Measurements from ENCODE around the gene PCSK6.
"Not testable (repeated sequence)": the region's sequence is repeated elsewhere in the genome, so short reads cannot be mapped to it uniquely, and the experiment has no call there.

The PCSK6 gene

GRCh38 chr15:101306341-101307047 is 183.0 kb downstream of the PCSK6 start:
- no peak for DNase-seq

- no peak for DNase-seq
Observed at GRCh38 chr15:101305820-101306255, 183.7 kb downstream of the PCSK6 start.

- no peak for DNase-seq
Observed at GRCh38 chr15:101303408-101303807, 186.1 kb downstream of the PCSK6 start.

- DNase-seq = no peak
Observed at GRCh38 chr15:101296418-101297405, 192.8 kb downstream of the PCSK6 start.

GRCh38 chr15:101295607-101296161 is 193.8 kb downstream of the PCSK6 start:
- DNase-seq = no peak

GRCh38 chr15:101294731-101295606 is 194.5 kb downstream of the PCSK6 start, which contains the start of gene SNRPA1:
SNRPA1 (minus strand) TSS chr15:101295248; CDS start chr15:101295178, 70 bp downstream.
- peak; percentile 99 for DNase-seq

GRCh38 chr15:101293122-101293521 is 196.4 kb downstream of the PCSK6 start:
- no peak for DNase-seq

GRCh38 chr15:101288905-101289513 is 200.5 kb downstream of the PCSK6 start:
- DNase-seq = no peak

GRCh38 chr15:101287342-101287741 is 202.2 kb downstream of the PCSK6 start:
- DNase-seq = not testable (repeated sequence)

GRCh38 chr15:101286471-101287114 is 202.9 kb downstream of the PCSK6 start:
- DNase-seq = no peak

- DNase-seq = no peak
Observed at GRCh38 chr15:101283931-101284330, 205.6 kb downstream of the PCSK6 start.

- DNase-seq = no peak
Observed at GRCh38 chr15:101280007-101280406, 209.5 kb downstream of the PCSK6 start.

GRCh38 chr15:101277943-101278564 is 211.5 kb downstream of the PCSK6 start:
- DNase-seq = no peak

- peak; percentile 85 for DNase-seq
Observed at GRCh38 chr15:101277038-101277822, 212.3 kb downstream of the PCSK6 start, which contains the start of gene SELENOS. SELENOS (minus strand) TSS chr15:101277485; CDS start chr15:101277417, 68 bp downstream.

- DNase-seq = no peak
Observed at GRCh38 chr15:101276501-101277037, 212.9 kb downstream of the PCSK6 start.

GRCh38 chr15:101275018-101275417 is 214.5 kb downstream of the PCSK6 start:
- DNase-seq = no peak

- no peak for DNase-seq
Observed at GRCh38 chr15:101273534-101273933, 216.0 kb downstream of the PCSK6 start.

GRCh38 chr15:101272584-101272983 is 216.9 kb downstream of the PCSK6 start:
- DNase-seq = no peak

GRCh38 chr15:101269479-101270223 is 219.9 kb downstream of the PCSK6 start:
- no peak for DNase-seq
